GM12878 (cell line): ENCODE results near the gene SERPINE3.

Source experiments
- ATF3 ChIP-seq: IDR thresholded peaks from 2 replicates; pipeline ENCODE4 v1.6.1; 2011; ENCODE audit warnings: low read depth, mild to moderate bottlenecking, low read length, moderate library complexity, borderline replicate concordance; ENCODE audit errors: extremely low read depth
- ATF7 ChIP-seq: fragments of 450-650 bp; IDR thresholded peaks from 2 replicates; pipeline ENCODE4 v1.6.1; 2016; ENCODE audit warnings: low read depth, mild to moderate bottlenecking
- CTCF ChIP-seq, 3 experiments: IDR thresholded peaks in 2 of 3; conservative IDR thresholded peaks in 1 of 3; 2 replicates each; pipeline ENCODE4 v1.5.1; 2011; ENCODE audit warnings: low read depth in 3 of 3, low read length in 3 of 3, mild to moderate bottlenecking in 3 of 3, control low read depth in 2 of 3, moderate library complexity in 2 of 3, inconsistent platforms in 1 of 3, mixed read lengths in 1 of 3; ENCODE audit not compliant: control insufficient read depth in 2 of 3, insufficient read depth in 1 of 3; ENCODE audit errors: extremely low read depth in 1 of 3
- EP300 ChIP-seq, 2 experiments: fragments of 150-350 bp in 1 of 2; IDR thresholded peaks; 2 replicates each; pipeline ENCODE4 v1.6.1; 2011 to 2012; ENCODE audit warnings: low read depth in 2 of 2, low read length in 2 of 2, borderline replicate concordance in 1 of 2, improper control_type of control experiment in 1 of 2, inconsistent platforms in 1 of 2; ENCODE audit not compliant: control insufficient read depth in 1 of 2
- GATAD2B ChIP-seq: fragments of 450-650 bp; conservative IDR thresholded peaks from 2 replicates; pipeline ENCODE4 v1.6.1; 2017; ENCODE audit warnings: low read depth, mild to moderate bottlenecking, moderate library complexity
- JUND ChIP-seq: IDR thresholded peaks from 2 replicates; pipeline ENCODE4 v1.6.1; 2012; ENCODE audit warnings: low read depth, mild to moderate bottlenecking, low read length, improper control_type of control experiment, moderate library complexity
- POLR2AphosphoS5 ChIP-seq: IDR thresholded peaks from 2 replicates; pipeline ENCODE4 v1.6.1; 2011; ENCODE audit warnings: mild to moderate bottlenecking, low read length, inconsistent platforms
- SMAD1 ChIP-seq: fragments of 450-650 bp; IDR thresholded peaks from 2 replicates; pipeline ENCODE4 v1.6.1; 2018; ENCODE audit warnings: mild to moderate bottlenecking, low read depth; ENCODE audit not compliant: partially characterized antibody

- TF ChIP-seq ATF3 (no peak), SMAD1 (no peak), POLR2AphosphoS5 (no peak), GATAD2B (no peak), JUND (no peak), ATF7 (no peak), CTCF (IDR thresholded peaks at IDR 0.05 in 2 of 3, conservative IDR thresholded peaks at IDR 0.05 in 1 of 3; ENCODE audit: control insufficient read depth in 2 of 3, extremely low read depth in 1 of 3, insufficient read depth in 1 of 3, low read depth in 3 of 3, low read length in 3 of 3) (no peak), EP300 (IDR thresholded peaks at IDR 0.05; ENCODE audit: borderline replicate concordance in 1 of 2, control insufficient read depth in 1 of 2, low read depth in 2 of 2, low read length in 2 of 2) (no peak)
Observed at GRCh38 chr13:51321836-51322235, 17.7 kb upstream of the SERPINE3 start.
